ENCODE data around the gene DLGAP1.

DNA sequence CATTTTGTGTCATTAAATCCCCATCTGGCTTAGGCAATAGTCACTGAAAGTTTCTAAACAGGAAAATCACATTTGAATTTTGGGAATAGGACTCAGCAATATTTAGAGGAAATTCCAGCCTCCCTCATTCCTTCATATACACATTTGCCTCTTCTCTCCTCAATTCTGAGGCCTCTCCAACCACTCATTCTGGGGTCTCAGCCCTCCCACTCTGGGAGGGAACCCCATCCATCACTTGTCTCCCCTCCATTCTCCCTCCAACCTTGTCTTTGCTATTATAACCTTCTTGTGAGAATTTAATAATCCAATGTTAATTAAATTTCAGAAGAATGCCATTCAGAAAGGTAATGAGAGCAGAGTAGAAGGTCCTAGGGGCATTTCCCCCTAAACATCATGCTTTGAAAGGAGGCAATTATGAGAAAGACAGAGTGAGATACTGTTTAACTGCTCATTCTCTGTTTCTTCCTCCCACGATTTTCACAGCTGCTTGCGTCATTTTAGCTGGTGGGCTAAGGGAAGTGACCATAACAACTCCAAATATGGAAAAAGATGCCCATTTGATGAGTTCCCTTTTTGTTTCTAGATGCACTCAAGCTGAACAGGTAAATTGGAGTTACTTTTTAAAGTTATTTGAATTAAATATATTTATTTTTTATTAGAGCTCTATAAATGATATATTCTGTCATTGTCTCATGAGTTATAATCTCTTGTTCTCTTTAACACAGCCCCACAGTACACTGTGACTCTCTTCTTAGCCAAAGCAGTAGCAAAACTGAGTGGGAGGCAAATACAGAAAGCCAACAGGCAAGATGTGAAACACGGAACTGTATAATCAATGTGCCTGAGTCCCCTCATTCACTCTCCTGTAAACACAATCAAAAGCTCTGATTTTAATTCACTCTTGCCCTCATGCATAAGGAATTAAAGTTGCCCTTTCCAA is 135.1 kb downstream of the DLGAP1 start:
- no peak for TF ChIP-seq CTCF (IDR thresholded peaks at IDR 0.05; ENCODE audit: low read length)
- TF ChIP-seq EZH2 (IDR thresholded peaks at IDR 0.05; ENCODE audit: borderline replicate concordance, low read length) = no peak

All from OCI-LY1 (cell line).